TTC549 (cell line): ENCODE results near the gene GSTA5.
"Not testable (repeated sequence)": the region's sequence is repeated elsewhere in the genome, so short reads cannot be mapped to it uniquely, and the experiment has no call there.

Experiments
- FAIRE-seq: peaks from 2 replicates; lab custom pipeline; 2012; peaks lifted over from hg19 to GRCh38; lab: Jason Lieb, UNC

The GSTA5 gene

GRCh38 chr6:52840763-52841585, at the start of gene GSTA5:
TSS of gene GSTA5 (minus strand) at chr6:52840813.
- FAIRE-seq, result no peak

GRCh38 chr6:52890018-52890417, 49.4 kb upstream of the GSTA5 start:
- no peak for FAIRE-seq

GRCh38 chr6:52887910-52888524, 47.4 kb upstream of the GSTA5 start:
- no peak for FAIRE-seq

GRCh38 chr6:52881996-52882841, 41.6 kb upstream of the GSTA5 start:
- no peak for FAIRE-seq

GRCh38 chr6:52881662-52881995, 41.0 kb upstream of the GSTA5 start:
- FAIRE-seq, result no peak

- FAIRE-seq, result no peak
Measured at GRCh38 chr6:52877786-52878185, 37.2 kb upstream of the GSTA5 start.

GRCh38 chr6:52877168-52877567, 36.6 kb upstream of the GSTA5 start:
- FAIRE-seq, result no peak

- FAIRE-seq, result no peak
Measured at GRCh38 chr6:52876056-52876787, 35.6 kb upstream of the GSTA5 start.

GRCh38 chr6:52872031-52872430, 31.4 kb upstream of the GSTA5 start:
- no peak for FAIRE-seq

- no peak for FAIRE-seq
Measured at GRCh38 chr6:52871621-52872020, 31.0 kb upstream of the GSTA5 start.

GRCh38 chr6:52870335-52871091, 29.9 kb upstream of the GSTA5 start:
- FAIRE-seq, result not testable (repeated sequence)

GRCh38 chr6:52868899-52869298, 28.3 kb upstream of the GSTA5 start:
- not testable (repeated sequence) for FAIRE-seq

GRCh38 chr6:52868240-52868639, 27.6 kb upstream of the GSTA5 start:
- no peak for FAIRE-seq

- FAIRE-seq, result not testable (repeated sequence)
Measured at GRCh38 chr6:52861151-52861550, 20.5 kb upstream of the GSTA5 start.

- no peak for FAIRE-seq
Measured at GRCh38 chr6:52858416-52858815, 17.8 kb upstream of the GSTA5 start.

- FAIRE-seq, result not testable (repeated sequence)
Measured at GRCh38 chr6:52856137-52856536, 15.5 kb upstream of the GSTA5 start.

- no peak for FAIRE-seq
Measured at GRCh38 chr6:52849137-52849536, 8.5 kb upstream of the GSTA5 start.

GRCh38 chr6:52846002-52846401, 5.4 kb upstream of the GSTA5 start:
- no peak for FAIRE-seq

GRCh38 chr6:52843605-52844004, 3.0 kb upstream of the GSTA5 start:
- FAIRE-seq, result no peak

- no peak for FAIRE-seq
Measured at GRCh38 chr6:52839124-52840055, 1.2 kb downstream of the GSTA5 start.
